Measurements from ENCODE around the gene FIGNL1.

Gene FIGNL1

GRCh38 chr7:50426280-50427045, 23.7 kb downstream of the FIGNL1 start:
- DNase-seq = no peak

- DNase-seq = no peak
Observed at GRCh38 chr7:50425318-50425717, 24.8 kb downstream of the FIGNL1 start.

DNA sequence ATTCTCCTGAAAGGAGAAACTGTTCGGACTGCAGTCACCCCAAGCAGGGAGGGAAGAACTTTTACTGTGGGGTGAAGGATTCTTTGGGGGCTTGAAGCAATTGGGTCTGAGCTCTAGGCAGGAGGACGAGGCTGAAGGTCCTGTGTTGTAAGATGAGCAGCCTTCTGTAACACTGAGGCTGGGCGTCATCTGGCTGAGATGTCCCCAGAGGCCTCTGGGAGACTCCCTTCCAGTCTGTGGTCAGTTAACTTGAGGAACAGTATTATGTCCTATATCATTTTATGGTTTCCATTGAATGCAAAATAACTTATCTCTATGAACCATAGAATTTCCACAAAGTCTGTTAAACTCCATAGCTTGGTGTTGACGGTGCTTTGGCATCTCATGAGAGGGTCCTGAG, 26.3 kb downstream of the FIGNL1 start:
- no peak for DNase-seq

DNA sequence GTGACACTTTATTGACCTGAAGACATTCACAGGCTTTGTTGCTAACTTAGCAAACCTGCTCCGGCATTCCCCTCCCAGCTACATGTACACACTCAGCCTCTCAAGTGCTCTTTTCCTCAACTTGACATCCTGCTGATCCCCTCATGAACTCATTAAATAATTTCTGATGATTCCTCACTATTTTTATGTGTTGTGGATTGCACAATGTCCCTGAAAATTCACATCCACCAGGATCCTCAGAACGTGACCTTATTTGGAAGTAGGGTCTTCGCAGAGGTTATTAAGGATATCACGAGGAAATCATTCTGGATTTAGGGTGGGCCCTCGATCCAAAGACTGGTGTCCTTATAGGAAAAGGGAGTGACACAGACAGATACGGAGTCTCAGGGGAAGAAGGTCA, 27.3 kb downstream of the FIGNL1 start:
- DNase-seq = no peak

- no peak for DNase-seq
Observed at GRCh38 chr7:50421043-50421442, 29.1 kb downstream of the FIGNL1 start.

GRCh38 chr7:50418526-50419290, 31.4 kb downstream of the FIGNL1 start:
- DNase-seq = no peak

- DNase-seq = peak; percentile 32
Observed at GRCh38 chr7:50418086-50418515, 32.0 kb downstream of the FIGNL1 start.

GRCh38 chr7:50416527-50417182, 33.5 kb downstream of the FIGNL1 start:
- no peak for DNase-seq

GRCh38 chr7:50415844-50416364, 34.2 kb downstream of the FIGNL1 start:
- DNase-seq = no peak

- DNase-seq = no peak
Observed at GRCh38 chr7:50413561-50413960, 36.6 kb downstream of the FIGNL1 start.

DNA sequence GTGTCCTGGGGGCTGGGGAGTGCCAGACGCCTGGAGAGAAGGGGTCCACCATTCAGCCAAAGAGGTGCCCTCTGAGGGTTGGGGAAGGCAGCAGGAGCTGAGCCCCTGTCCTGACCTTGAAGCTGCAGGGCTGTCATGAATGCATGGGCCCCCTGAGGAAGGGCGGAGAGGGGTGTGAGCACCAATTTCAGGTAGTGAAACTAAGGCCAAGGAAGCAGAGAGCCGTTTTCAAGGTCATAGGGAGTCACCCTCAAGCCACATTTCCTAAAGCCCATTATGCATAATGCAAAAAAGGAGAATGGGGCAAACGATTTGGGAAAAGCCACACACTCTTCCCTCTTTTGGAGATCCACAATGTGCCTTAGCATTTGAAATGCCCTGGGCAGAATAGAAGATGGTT, 37.2 kb downstream of the FIGNL1 start:
- DNase-seq = no peak

DNA sequence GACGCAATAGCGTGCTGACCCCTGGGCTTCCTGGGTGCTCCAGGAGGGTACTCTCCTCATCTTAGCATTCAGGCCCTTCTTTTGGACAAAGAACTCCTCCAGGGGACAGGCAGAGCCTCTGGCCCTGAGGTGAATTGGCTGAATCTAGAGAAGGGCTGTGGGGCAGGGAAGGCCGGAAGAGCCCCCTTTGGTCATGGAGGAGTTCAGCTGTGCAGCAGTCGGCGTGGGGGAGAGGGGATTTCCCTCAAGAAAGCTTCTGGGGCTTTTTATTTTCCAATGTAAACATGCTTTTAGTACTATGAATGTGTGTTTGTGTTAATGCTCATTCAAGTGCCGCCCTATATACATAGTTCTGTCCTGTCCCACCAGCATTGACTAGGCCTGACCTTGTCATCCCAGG, 38.8 kb downstream of the FIGNL1 start:
- DNase-seq = no peak

- DNase-seq = no peak
Observed at GRCh38 chr7:50409856-50410745, 40.0 kb downstream of the FIGNL1 start.

- DNase-seq = no peak
Observed at GRCh38 chr7:50406935-50407334, 43.2 kb downstream of the FIGNL1 start.

DNA sequence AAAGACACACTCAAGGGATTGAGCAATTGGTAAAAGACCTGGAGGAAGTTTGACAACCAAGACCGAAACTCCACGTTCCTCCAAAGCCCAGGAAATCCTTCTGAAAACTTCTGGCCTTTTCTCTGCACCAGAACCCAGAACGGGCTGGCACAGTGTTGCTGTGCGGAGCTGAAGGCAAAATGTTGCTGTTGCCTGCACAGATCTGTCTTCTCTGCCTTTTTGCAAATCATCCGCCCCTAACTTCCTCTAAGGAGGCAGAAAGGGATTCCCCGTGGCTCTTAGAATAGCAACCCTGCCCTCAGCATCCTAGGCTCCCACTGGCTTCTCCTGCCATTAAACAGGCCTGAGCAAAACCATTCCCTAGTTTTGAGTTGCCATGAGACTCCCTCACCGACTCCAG, 44.9 kb downstream of the FIGNL1 start:
- DNase-seq = no peak

- DNase-seq = no peak
Observed at GRCh38 chr7:50404392-50404791, 45.8 kb downstream of the FIGNL1 start.

DNA sequence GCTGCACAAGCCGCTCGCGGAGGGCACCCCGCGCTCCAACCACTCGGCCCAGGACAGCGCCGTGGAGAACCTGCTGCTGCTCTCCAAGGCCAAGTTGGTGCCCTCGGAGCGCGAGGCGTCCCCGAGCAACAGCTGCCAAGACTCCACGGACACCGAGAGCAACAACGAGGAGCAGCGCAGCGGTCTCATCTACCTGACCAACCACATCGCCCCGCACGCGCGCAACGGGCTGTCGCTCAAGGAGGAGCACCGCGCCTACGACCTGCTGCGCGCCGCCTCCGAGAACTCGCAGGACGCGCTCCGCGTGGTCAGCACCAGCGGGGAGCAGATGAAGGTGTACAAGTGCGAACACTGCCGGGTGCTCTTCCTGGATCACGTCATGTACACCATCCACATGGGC, 50.0 kb downstream of the FIGNL1 start:
- no peak for DNase-seq

DNA sequence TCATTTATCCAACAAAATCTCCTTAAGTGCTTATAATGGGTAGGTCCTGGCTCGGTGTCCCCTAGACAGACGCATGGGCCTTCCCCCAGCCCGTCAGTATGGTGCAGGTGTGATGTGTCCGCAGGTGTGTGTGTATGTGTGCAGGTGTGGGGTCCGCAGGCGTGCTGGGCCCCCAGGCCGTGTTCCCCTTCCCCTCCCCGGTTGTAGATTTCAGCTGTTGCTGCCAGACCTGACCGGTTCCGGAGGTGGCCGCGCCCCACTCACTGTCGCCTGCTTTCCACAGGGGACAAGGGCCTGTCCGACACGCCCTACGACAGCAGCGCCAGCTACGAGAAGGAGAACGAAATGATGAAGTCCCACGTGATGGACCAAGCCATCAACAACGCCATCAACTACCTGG, 50.5 kb downstream of the FIGNL1 start:
- DNase-seq = no peak

- no peak for DNase-seq
Observed at GRCh38 chr7:50399206-50399605, 50.9 kb downstream of the FIGNL1 start.

- no peak for DNase-seq
Observed at GRCh38 chr7:50397971-50398324, 52.2 kb downstream of the FIGNL1 start.

- DNase-seq = no peak
Observed at GRCh38 chr7:50397320-50397970, 52.7 kb downstream of the FIGNL1 start.

GRCh38 chr7:50396856-50397255, 53.3 kb downstream of the FIGNL1 start:
- no peak for DNase-seq
